IPS DF 4.7 (cell line): Measurements from ENCODE around the gene PPP1R18.
"Not testable (repeated sequence)": the region's sequence is repeated elsewhere in the genome, so short reads cannot be mapped to it uniquely, and the experiment has no call there.

Experiments used
- DNase-seq: peaks from one replicate; pipeline ENCODE4 v3.0.0-alpha.2; 2013; ENCODE audit warnings: low spot score; ENCODE audit errors: extremely low read depth

PPP1R18 gene

DNA sequence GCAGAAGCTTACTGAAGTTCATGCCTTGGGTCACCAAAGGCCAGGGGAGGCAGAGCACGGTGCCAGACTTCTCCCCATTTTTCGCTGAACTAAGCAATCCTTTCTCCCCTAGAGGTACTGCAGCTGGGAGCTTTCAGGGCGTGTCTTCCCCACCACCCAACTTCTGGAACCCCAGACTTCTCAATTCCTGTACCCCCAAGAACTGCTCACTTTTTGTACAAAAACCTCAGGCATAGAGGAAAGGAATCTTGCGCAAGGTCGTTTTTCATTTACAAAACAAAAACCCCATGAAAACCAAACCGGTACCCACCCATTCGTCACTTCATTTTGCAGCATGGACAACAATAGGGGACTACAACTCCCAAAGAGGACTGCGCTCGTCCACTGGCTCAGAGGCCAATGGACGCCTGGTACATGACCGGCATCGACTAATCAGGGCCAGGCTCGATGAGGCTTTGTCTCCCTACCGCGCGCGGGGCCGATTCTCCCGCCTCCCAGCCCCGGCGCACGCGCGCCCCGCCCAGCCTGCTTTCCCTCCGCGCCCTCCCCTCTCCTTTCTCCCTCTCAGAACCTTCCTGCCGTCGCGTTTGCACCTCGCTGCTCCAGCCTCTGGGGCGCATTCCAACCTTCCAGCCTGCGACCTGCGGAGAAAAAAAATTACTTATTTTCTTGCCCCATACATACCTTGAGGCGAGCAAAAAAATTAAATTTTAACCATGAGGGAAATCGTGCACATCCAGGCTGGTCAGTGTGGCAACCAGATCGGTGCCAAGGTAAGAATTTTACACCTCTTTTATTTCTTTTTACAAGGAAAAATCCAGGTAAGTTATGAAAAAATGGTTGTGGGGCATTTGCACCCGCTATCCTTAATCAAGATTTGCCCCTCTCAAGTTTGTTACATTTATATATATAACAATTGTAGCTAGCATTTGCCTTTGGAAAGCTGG lies 33.6 kb upstream of the PPP1R18 start, which contains the start of gene TUBB:
TSS of gene TUBB (plus strand) at position 562 of the 947 bp plus-strand sequence. CDS start at position 717, 155 bp downstream.
- DNase-seq = no peak

- DNase-seq = no peak
These were observed 32.9 kb upstream of the PPP1R18 start for GRCh38 chr6:30719356-30719755.

- DNase-seq = not testable (repeated sequence)
These were observed 31.6 kb upstream of the PPP1R18 start for GRCh38 chr6:30717845-30718720.

DNA sequence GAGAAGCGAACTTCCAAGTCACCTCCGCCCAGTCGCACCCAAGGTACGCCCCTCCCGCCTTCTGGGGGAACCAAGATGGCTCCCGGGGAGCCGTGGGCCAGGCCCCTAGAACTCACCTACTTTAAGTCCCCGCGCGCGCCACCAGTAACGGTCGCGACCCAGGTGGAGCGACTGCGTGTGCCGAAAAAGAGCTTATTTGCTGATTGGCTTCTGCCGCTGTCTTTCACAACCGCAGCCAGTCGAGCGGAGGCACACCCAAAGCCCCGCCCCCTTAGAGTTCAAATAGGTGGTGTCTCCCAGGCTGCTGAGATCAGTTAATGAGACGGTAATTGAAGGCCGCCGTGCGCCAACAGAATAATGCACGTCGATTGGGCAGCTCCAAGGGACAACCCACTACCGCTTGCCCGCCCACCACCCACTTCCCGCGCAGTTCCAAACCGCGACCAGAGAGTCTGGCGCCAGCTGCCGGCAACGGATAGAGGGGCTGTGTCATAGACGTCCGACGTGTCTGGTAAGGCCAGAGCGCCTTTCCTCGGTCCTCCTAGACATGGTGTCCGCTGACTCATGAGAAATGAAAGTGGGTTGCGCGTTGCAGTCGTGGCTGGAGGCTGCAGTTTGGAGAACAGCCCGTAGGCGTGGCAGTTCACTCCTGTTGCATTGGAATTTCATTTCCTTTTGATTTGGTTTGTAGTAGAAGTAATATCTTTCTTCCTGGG lies 30.8 kb upstream of the PPP1R18 start, which contains the start of gene MDC1:
TSS of gene MDC1 (minus strand) at position 153 of the 716 bp plus-strand sequence. CDS start 2,106 bp downstream, outside the sequence.
- no peak for DNase-seq

DNA sequence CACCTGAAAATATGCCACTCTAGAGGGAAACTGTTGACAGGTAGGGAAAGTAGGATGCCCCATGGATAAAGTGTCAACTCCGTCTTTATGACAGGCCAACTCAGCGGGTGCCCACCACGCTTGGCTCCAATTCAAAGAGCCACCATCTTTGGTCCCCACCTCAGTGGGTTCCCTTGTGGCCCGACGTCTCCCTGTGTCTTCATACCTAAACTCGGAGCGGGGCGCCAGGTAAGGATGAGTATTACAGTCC lies 30.4 kb upstream of the PPP1R18 start:
- no peak for DNase-seq

DNA sequence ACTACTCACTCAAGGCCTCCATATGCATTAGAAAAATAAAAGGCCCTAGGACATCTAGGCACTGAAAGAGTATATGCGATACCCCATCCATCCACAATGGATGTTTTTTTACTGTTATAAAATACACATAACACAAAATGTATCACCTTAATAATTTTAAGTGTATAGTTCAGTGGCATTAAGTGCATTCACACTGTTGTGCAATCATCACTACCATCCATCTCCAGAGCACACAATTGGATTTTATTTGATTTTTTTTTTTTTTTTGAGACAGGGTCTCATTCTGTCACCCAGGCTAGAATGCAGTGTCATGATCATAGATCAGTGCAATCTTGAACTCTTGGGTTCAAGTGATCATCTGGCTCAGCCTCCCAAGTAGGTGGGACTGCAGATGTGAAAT lies 27.8 kb upstream of the PPP1R18 start:
- DNase-seq = no peak

GRCh38 chr6:30712441-30712945 lies 26.0 kb upstream of the PPP1R18 start:
- DNase-seq = no peak

GRCh38 chr6:30711758-30712380 lies 25.4 kb upstream of the PPP1R18 start:
- DNase-seq = no peak

GRCh38 chr6:30709101-30709868 lies 22.8 kb upstream of the PPP1R18 start:
- no peak for DNase-seq

DNA sequence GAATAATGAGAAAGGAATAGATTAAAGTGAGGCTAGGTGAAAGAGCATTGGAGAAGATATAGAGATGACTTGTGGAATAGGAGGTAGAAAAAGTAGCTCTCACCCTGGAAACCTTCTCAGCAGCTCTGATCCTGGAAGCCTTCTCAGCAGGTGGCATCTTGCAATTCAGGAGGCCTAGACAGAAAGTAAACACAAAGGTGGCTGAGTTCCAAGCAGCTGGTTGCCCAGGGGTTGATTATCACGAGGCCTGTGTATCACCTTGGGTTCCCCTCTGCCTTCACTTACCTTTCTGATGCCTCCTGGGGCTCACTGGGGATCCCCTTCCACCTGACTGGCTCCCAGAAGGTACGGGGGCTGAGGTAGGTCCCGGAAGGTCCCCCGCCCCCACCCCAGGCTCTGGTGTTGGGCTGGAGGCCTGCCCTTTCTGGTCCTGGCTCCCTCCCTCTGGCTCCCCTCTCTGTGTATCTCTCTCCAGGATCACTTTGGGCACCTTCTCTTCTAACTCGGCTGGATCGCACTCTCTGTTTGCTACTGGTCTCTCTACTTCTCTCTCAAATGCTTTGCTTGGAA lies 20.9 kb upstream of the PPP1R18 start:
- DNase-seq = no peak

- no peak for DNase-seq
These were observed 19.2 kb upstream of the PPP1R18 start for GRCh38 chr6:30705620-30706019.

DNA sequence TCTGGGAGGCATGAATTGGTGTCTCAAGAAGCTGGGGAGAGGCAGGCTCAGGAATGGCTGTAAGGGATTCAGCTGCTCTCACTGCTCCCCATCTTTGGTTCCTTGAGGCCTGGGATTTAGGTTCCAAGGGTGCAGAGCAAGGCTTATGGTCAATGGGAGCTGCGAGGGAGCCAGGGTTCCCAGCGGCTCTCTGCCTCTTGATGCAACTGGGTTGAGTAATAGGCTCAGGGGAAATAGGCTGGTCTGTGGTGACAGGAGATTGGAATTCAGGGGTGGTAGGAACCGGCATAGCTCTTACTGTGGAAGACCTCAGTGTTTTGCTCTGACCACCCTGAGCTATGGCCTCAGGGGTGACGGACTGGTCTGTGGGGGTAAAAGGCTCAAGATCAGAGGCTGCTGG lies 17.4 kb upstream of the PPP1R18 start:
- DNase-seq = no peak

GRCh38 chr6:30703011-30703410 lies 16.6 kb upstream of the PPP1R18 start:
- no peak for DNase-seq

GRCh38 chr6:30700340-30700739 lies 13.9 kb upstream of the PPP1R18 start:
- no peak for DNase-seq

DNA sequence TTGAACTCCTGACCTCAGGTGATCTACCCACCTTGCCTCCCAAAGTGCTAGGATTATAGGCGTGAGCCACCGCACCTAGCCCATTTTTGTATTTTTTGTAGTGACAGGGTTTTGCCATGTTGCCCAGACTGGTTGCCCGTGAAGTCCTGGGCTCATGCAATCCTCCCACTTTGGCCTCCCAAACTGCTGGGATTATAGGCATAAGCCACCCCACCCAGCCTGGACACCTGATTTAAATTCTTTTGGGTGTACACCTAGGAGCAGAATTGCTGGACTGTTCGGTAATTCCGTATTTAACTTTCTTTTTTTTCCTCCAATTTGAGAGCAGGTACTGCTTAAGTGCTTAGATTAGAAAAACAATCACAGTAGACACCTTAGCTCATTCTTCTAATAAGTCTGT lies 10.0 kb upstream of the PPP1R18 start:
- no peak for DNase-seq

GRCh38 chr6:30691208-30691847 lies 4.9 kb upstream of the PPP1R18 start:
- no peak for DNase-seq

DNA sequence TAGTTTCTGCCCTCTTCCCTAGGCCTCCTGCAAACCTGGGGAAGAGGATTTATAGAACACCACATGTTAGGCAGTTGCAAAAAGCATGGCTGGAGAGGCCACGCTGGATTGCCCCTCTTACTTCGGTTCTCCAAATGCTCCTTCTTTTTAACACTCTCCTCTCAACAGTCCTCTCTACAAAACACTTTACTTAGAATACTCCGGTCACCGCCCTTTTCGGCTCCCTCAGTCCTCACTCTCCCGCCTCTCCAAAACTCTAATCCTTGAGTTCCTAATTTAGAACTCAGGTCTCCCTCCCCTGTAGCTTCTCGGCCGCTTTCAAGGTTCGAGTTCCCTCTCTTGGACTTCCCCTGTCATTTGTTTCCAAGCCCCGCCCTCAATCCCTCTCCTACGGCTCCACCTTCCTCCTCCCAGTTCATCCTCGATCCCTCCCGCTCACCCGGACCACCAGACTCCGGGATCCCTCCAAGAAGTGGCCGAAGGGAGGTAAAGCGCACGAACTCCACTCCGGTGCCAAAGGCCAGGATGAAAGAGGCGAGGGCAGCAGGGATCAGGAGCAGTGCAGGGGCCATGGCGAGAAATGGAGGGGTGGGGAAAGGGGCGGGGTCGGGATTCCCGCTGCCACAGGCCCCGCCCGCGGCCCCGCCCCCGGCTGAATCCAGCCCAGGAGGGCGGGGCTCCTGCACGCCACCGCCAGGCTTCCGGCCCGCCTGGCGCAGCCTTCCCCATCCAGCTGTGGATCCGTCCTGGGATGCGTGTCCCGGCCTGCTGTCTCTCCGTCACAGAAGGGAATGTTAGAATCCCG lies 4.2 kb upstream of the PPP1R18 start, which contains the start of gene NRM:
TSS of gene NRM (minus strand) at position 582 of the 805 bp plus-strand sequence. CDS start at position 572, 10 bp downstream.
- DNase-seq = no peak

DNA sequence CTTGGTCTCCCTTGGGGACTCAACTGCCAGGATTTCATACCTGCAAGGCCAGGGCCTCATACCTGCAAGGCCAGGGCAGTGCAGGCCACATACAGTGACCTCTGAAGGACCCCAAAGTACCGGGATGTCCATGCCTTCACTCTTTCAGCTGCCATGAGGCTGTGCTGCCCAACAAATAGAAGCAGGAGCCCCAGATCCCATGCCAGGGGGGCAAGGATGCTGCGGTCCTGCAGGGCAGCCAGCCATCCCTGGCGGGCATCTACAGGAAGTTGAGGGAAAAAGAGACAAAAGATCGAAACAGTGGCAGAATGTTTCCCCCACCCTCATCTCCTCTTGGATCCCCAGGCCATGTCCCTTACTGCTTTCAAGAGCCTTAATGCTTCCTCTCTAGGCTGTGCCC lies 3.5 kb upstream of the PPP1R18 start:
- DNase-seq = no peak
